ENCODE measurements around the gene RNASET2.
"Not testable (repeated sequence)": the region's sequence is repeated elsewhere in the genome, so short reads cannot be mapped to it uniquely, and the experiment has no call there.

Gene RNASET2

DNA sequence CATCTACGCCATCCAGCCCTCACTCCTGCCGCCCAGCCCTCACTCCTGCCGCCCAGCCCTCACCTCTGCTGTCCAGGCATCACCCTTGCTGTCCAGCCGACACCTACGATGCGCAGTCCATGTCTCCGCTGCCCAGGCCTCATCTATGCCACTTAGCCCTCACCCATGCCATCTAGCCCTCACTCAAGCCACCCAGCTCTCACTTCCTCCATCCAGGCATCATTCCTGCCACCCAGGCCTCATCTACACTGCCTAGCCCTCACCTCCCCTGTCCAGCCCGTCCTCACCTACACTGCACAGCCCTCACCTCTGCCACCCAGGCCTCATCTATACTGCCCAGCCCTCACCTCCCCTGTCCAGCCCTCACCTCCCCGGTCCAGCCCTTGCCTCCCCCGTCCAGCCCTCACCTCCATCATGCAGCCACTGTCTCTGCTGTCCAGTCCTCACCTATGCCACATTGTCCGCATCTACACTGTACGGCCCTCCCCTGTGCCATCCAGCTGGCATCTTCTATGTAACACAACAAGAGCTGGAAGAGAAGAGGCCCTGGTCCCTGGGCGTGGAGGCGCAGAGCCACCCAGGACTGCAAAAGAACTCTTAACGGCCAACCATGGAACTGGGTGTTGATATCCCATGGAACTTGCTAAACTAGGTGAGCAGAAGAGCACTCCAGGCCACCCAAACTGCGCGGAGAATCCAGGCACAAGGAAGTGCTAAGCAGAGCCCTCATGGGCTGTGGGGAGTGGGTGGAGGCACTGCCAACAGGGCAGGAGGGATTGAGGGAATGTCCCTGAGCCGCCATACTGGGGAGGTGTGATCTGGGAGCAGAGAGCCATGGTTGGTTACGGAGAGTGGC lies 31.0 kb downstream of the RNASET2 start:
- DNase-seq, result no peak

DNA sequence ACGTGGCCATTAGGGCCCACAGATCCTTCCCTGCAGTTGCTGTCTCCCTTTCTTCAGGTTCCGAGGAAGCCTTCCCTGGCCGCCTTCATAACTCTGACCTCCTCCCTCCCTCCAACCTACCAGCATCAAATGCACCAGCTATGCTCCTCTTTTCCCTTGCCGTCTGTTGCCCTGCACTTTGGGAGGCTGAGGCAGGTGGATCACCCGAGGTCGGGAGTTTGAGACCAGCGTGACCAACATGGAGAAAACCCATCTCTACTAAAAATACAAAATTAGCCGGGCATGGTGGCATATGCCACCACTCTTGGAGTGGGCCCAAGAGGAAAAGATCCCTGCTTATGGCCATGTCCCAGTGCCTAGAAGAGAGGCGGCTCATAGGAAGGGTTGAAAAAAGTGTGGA lies 31.8 kb downstream of the RNASET2 start:
- DNase-seq, result no peak

DNA sequence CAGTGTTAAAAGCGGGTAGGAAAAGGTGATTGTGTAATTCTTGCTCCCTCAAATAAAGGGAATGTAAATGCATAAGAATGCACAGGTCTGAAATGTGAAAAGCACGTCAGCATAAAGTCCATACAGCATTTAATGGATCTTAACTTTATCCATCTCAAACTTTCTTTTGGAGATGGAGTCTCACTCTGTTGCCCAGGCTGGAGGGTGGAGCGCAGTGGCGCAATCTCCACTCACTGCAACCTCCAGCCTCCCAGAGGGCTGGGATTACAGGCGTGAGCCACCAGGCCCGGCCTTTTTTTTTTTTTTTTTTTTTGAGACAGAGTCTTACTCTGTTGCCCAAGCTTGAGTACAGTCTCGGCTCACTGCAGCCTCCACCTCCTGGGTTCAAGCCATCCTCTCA lies 33.4 kb downstream of the RNASET2 start:
- DNase-seq, result no peak

DNA sequence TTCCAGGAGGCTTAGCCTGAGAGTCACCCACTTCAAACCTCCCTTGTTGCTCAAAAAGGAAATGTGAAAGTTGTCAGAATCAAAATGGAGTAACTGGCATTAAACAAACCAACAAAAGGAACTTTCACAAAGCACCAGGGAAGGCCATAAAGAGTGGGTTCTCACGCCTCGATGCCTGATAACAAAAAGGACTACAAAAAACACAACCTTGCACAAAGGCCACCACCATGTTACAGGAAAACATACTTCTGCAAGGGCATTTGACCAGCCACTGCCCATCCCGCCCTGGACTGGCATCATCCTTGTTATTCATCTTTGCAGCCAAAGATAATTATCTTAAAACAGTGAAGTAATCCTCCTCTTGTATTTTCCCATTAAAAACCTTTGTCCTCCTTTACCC lies 34.8 kb downstream of the RNASET2 start:
- no peak for DNase-seq

DNA sequence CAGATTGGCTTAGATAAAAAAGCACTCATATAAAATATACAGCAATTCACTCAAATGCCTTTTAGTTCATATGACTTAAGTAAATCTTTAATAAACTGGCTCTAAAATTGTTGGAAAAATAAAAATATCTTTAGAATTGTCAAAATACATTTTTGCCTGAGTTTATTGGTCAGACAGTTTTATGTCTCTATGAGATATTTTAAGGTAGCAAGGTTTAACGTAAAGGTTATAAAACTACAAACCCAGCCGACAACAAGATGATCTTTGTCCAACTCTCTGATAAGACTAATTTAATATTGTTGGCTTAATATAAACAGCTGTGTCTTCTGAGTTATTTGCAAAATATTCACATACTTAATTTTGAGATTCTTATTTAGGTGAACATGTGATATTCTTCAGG lies 39.5 kb downstream of the RNASET2 start:
- DNase-seq, result no peak

DNA sequence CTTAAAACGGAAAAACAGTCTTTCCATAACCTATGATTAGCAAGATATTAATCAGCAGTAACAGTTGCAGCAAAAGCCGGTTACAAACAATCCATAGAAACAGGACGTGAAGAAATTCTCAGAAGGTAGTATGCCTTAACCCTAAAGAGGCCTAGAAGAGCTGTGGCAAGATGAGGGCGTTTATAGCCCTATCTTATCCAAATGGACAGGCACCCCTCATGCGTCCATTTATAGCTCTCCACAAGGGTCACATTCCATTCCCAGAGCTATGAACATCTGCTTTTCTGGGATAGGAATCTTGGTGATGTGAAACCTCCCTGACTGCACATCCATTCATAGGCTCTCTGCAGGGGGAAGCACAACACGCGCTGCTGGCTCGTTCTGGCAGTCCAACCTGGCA lies 40.9 kb downstream of the RNASET2 start:
- not testable (repeated sequence) for DNase-seq

DNA sequence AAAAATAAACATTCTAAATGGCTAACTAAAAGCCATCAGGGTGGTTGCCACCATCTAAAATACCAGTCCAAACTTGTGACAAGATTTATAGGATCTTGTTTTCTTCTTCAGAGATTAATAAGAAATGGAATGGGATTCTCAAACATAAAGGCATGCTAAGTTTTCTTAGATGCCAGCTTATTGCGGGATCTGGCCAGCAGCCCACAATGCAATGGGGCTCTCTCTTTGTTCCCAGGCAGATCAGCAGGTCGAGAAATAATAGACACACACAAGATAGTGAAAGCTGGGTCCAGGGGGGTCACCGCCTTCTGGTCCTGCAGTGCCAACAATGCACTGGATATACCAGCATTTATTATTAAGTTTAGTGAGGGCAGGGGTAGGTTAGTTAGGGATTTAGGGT lies 41.4 kb downstream of the RNASET2 start:
- not testable (repeated sequence) for DNase-seq

DNA sequence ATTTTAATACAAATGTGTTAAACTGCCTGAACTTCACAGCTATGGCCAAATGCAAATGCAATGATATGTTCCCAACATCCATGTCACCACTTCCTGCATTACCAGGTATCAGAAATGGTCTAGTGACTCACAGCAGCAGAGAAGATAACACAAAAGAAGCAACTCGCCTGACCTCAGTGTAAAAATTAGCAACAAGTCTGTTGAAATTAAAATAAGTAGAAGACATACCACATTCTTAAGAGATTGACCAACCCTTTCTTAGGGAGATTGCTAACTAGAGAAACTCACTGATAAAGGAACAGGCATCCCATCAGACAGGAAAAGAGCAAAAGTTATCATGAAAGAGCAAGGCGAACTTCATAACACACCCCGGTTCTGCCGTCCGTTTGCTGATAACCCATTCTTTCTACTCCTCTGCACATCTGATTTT lies 45.1 kb downstream of the RNASET2 start:
- no peak for DNase-seq

DNA sequence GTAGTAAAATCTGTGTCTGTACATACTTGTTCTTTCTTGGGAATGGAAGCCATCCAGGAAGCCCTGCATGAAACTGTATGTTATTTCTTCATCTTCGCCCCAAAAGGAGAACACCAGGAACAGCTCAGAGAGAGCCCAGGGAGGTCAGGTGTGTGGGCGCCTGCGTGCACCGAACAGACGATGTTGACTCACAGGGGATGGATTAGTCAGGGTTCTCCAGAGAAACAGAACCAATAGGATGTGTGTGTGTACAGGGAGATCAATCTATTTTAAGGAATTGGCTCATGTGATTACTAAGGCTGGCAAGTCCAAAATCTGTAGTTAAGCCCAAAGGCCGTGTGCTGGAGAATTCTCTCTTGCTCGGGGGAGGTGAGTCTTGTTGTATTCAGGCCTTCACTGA lies 45.7 kb downstream of the RNASET2 start:
- no peak for DNase-seq

DNA sequence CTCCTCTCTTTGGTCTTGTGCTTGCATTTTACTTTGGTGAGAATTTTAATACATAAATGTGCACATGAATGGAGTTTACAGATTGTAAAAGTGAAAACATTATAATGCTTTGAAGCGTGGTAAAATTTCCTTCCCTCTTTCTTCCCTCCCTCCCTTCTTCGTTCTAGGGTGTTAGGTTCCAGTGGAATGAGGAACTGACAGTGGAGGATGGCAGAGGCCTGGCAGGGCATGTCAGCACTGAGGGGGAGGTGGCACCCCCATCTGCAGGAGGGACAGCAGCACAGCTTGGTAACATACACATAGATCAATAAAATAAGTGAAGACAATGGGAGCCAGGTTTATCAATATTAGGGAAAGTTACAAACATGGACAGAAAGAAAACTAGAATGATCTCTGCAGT lies 47.5 kb downstream of the RNASET2 start:
- no peak for DNase-seq

DNA sequence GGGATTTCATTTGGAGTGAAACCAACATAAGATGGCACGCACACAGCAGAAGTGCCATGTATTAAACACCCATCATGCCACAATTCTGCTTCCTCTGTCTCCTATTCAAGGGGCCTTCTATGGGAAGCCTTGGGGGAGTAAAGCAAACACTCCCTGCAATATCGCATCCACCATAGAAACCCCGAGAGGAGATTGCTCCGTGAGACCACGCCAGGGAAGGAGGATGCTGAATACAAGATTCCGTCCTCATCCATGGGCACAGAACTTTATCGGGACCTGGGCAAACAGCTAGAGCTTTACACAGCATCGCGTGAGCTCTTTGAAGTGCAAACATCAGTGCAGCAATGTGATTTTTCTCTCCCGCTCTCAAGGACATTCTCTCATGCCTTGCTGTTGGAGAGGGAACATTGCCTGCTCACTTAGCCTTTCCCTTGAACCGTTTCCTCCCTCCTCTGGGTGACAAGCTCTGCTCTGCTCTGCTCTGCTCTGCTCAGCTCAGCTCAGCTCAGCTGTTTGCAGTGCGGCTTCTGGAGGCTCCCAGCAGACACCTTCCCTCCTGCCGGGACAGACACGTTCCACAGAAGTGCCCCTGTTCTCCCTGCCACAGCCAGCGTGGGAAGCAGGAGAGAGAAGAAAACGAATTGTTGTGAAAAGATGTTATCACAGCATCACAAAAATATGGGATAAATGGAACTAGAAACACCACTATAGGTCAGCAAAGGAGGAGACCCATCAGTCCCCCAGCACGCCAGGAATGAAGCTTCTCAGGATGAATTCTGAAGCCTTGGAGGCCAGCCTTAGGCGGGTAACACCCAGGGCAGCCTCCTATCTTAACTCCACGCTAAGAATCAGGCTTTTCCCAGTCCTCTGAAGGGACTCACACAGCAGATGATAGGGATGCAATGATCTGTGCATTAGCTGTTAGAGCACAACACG lies 48.2 kb downstream of the RNASET2 start:
- DNase-seq, result no peak

DNA sequence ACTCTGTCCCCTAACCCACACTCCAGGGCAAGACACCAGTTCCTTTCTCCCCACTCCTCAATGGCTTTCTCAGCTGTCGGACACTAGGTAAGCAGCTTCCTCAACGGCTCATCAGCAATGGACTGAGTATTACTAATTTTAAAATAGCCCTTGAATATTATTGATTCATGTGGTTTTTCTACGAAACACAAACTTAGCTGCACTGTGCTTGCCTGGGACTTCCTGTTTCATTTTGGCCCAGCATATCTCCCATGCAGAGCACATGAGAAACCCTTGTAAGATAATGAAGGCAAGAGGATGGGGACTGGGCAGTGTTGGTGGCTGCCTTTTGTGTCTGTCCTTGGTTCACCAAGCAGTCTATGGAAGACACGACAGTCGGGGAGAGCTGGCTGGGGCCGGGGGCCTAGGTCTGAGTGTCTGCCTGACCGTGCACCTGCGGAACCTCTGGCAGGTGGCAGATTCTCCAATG lies 48.9 kb downstream of the RNASET2 start:
- no peak for DNase-seq

DNA sequence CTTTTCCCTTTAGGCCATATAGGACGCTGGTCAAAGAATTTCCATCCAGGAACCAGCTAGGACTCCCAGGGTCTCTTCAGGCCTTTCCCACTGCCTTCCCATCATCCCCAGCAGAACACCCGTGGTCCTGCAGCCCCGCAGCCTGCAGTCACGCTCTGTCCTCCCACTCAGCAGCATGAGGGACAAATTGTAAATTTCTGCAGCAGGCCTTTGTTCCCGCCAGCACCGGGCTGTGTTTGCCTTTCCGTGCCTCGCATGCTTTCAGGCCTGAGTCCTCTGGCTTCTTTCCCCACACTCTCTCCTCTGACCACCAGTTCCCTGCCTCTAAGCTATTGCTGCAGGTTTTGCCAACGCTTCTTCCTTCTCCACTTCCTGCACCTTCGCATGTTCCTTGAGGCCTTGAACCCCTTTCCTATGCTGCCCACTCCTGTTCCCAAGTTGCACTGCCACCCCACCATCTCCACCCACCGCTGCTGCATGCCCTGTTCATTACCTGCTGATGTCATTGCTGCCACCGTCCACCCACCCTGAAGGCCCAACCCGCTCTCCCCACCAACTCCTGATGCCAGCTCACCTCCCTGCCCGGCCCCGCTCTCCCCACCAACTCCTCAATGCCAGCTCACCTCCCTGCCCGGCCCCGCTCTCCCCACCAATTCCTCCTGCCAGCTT lies 49.8 kb downstream of the RNASET2 start:
- no peak for DNase-seq

DNA sequence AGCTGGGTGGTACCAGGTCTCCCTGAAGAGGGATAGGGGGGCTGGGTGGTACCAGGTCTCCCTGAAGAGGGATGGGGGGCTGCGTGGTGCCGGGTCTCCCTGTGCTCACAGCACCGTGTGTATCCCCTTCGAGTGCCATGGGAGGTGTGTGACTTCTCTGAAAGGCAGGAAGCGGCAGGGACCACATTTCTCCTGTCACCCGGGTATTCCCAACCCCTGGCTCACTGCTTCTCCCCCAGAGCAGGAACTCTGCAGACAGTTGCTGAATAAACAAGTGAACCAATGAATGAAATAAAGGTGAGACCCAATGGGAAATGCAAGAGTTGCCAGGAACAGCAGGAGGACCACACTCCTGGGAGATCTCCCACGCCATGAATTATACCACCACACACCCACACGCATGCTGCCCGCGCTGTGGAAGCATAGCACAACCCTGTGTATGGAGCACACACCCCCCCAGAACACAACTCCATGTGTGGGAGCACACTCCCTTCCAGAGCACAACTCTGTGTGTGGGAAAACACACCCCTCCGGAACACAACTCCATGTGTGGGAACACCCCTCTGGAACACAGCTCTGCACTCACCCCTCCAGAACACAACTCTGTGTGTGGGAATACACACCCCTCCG lies 50.7 kb downstream of the RNASET2 start:
- DNase-seq, result no peak

DNA sequence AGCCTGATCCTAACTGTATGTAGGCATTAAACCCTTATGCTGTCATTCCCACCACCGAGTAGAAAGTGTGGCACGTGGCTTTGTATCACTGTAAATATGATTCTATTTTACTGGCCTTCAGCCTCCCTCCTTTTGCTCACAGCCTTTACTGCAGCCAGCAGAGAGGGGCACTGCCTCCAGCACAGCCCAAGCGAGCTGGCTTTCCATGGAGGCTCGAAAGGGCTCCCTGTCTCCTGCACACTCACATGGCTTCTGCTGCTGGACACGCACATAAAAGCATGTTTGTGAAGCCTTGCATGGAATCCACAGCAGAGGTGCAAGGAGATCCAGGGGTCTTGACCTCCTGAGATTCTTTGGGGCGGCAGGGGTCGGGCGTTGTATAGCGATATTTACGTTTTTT lies 51.3 kb downstream of the RNASET2 start:
- DNase-seq, result no peak

DNA sequence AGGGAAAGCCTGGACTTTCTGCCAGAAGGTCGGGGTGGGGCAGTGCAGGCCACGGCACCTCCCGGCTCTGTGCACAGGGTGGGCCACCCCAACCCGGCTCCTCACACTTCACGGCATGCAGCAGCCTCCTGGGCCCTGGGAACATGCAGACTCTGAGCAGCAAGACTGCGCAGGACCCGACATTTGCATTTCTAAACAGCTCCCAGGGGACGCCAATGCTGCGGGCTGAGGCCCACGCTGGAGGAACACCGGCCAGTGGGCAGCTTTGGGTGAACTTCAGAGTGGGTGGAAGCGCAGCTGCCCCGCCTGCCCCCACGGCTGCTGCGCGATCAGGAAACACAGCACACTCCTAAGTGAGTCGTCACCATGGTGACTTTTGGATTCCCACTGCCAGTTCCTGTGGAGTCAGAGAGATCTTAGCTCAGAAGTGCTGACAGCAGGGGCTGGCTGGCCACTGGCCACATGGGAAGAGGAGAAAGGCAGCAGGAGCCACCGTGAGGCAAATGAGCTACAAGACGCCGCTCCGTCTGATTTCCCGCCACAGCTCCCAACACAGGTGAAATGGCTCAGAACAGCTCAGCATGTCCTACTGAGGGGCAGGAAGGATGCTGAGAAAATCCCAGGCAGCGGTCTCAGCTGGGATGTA lies 52.1 kb downstream of the RNASET2 start:
- DNase-seq, result no peak

DNA sequence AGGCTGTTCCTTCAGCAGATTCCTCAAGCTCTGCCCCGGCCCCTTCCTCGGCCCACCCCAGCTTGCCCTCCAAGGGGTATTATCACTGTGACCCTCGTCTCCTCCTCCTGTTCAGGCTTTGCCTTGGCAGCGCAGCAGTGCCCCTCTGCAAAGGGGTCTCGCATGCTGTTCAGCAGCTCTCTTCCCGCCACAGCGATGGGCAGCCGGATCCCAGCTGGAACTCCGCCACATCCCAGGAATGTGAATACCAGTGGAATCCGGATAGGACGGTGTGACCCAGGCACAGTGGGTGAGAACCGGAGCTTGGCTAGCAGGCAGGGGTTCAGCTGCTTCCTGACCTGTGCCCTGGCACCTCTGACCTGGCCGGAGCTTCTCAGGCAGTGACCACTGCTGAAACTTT lies 52.9 kb downstream of the RNASET2 start:
- no peak for DNase-seq

DNA sequence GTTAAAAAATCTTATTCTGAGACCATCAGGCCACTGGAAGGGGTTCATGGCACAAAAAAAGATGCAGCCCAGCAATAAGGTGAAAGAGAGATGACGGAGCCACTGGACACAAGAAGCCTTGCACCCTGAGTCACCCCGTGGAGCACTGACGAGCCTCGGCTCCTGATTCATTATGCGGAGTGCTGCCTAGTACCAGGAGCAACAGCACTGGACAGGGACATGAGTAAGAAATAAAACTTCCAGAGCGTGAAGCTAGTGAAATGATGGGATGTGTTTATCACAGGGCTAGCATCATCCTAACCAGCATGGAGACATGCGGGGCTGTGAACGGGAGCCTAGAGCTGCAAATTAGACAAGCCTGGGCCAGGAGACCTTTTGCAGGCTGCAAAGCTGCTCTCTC lies 53.3 kb downstream of the RNASET2 start:
- DNase-seq, result no peak

DNA sequence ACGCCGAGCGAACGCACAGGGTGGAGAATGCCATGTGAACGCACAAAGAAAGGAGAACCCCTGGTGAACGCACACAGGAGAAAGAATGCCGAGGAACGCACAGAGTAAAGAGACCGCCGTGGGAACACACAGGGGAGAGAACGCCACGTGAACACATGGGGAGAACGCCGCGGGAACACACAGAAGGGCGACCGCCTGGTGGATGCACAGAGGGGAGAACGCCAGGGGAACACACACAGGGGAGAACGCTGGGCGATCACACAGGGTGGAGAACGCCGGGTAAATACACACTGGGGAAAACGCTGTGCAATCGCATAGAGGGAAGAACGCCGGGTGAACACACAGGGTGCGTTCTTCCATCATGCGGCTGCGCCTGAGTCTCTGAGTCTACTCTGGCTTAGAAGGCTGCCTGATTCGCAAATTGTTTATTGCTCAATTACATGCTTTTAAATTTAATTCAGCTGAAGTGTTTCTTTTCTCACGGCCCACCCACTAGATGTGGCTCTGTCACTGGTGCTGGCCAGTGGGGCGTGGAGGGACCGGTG lies 54.1 kb downstream of the RNASET2 start:
- no peak for DNase-seq

DNA sequence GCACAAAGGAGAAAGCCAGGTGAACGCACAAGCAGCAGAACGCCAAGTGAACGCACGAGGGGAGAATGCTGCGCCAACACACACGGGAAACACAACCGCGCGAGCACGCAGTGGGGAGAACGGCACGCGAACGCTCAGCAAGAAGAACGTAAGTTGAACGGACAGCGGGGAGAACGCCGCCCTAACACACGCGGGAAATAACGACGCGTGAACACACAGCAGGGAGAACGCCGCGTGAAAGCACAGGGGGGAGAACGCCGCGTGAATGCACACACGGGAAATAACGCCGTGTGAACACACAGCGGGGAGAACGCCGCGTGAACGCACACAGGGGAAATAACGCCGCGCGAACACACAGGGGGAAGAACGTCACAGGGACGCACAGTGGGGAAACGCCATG lies 54.7 kb downstream of the RNASET2 start:
- no peak for DNase-seq

DNA sequence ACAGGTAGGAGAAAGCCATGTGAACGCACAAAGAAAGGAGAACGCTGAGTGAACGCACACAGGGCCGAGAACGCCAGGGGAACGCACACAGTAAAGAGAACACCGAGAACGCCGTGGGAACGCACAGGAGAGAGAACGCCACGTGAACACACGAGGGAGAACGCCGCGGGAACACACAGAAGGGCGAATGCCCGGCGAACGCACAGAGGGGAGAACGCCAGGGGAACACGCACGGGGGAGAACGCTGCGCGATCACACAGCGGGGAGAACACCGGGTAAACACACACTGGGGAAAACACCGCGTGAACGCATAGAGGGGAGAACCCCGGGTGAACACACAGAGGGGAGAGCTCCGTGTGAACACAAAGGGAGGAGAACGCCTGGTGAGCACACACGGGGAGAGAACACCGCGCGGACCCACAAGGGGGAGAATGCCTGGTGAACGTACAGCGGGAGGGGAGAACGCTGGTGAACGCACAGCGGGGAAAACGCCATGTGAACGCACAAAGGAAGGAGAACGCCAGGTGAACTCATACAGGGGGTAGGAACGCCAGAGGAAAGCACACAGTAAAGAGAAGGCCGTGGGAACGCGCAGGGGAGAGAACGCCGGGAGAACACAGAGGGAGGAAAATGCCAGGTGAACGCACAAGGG lies 55.3 kb downstream of the RNASET2 start:
- DNase-seq, result no peak
